Breast epithelium (tissue), 3 donors: ENCODE data around the gene BRME1.

Experiments used
- CTCF ChIP-seq, 3 donors: fragments of 450-650 bp; IDR thresholded peaks; one replicate each; pipeline ENCODE4 v1.5.1; 2016 to 2017; ENCODE audit warnings: antibody characterized with exemption in 3 of 3, mild to moderate bottlenecking in 3 of 3, moderate library complexity in 3 of 3
- POLR2A ChIP-seq: fragments of 450-650 bp; IDR thresholded peaks from one replicate; pipeline ENCODE4 v1.6.1; 2016; ENCODE audit warnings: antibody characterized with exemption, mild to moderate bottlenecking, moderate library complexity
- POLR2AphosphoS5 ChIP-seq, 3 donors: sonication (generic); formaldehyde crosslinking; IDR thresholded peaks; one replicate each; pipeline ENCODE4 v1.6.1; 2017; ENCODE audit warnings: antibody characterized with exemption in 3 of 3

GRCh38 chr19:13850910-13851733 lies 54.8 kb downstream of the BRME1 start:
- TF ChIP-seq POLR2AphosphoS5 (IDR thresholded peaks at IDR 0.05) = peak; percentile 85 to 95 (median 88)
- no peak for TF ChIP-seq CTCF (IDR thresholded peaks at IDR 0.05)
- peak; percentile 20 for TF ChIP-seq POLR2A
